ENCODE results near the gene AFF1.
A peak's percentile ranks its signal among the peaks of the same experiment; 100 is the strongest.
"Not testable (repeated sequence)": the region's sequence is repeated elsewhere in the genome, so short reads cannot be mapped to it uniquely, and the experiment has no call there.

The AFF1 gene

DNA sequence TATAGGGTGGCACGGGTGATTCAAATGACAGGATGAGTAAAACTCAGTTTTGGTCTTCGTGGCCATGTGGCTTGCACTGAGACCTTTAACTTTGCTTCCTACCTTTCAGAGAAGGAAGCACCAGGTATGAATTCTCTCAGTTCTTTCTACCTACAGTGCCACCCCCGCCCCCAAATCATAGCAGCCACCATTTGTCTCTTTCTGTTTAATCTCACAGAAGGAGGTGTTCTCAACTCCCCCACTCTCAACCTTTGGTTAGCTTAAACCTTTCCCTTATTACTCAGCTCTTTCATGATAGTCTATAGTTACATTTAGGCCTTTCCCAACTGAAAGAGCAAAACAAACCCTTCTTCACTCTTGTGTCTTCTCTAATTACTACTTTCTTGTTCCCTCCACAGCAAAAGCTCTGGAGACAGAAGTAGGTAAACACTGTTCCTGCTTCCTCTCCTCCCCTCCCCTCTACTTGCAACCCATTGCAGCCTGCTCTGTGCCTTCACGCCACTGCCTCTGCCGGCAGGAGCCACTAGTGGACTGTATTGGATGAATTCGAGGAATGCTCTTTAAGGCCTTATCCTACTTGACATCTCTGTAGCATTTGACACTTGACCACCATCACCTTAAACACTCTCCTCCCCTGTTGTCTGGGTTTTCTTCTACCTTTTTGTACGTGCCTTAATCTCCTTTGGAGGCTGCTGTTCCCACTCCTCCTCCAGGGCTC, 123.7 kb downstream of the AFF1 start:
- DNase-seq: no peak

DNA sequence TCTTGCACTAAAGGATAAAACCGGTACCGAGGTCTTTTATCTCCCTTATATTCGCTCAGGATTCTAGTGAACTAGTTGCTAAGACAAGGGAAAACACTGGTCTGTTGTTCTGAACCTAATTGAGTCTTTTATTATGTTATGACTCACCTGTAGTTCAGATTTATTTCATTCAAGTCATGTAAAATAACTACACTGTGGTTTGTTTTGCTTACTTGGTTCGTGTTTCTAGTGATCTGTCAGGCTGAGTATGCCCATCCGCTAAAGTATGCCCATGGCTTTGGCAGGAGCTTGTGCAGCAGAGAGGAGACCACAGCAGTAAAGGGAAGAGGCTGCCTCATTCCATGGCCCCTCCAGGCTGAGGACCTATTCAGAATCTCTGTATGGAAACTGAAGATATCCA, 126.1 kb downstream of the AFF1 start:
- no peak for DNase-seq

DNA sequence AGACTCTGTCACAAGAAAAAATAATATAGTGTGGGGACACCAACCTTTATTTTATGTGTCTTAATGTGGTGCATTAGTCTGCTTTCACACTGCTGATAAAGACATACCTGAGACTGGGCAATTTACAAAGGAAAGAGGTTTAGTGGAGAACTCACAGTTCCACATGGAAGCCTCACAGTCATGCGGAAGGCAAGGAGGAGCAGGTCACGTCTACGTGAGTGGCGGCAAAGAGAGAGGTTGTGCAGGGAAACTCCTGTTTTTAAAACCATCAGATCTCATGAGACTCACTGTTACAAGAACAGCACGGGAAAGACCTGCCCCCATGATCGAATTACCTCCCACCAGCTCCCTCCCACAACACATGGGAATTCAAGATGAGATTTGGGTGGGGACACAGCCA, 130.2 kb downstream of the AFF1 start:
- no peak for DNase-seq

DNA sequence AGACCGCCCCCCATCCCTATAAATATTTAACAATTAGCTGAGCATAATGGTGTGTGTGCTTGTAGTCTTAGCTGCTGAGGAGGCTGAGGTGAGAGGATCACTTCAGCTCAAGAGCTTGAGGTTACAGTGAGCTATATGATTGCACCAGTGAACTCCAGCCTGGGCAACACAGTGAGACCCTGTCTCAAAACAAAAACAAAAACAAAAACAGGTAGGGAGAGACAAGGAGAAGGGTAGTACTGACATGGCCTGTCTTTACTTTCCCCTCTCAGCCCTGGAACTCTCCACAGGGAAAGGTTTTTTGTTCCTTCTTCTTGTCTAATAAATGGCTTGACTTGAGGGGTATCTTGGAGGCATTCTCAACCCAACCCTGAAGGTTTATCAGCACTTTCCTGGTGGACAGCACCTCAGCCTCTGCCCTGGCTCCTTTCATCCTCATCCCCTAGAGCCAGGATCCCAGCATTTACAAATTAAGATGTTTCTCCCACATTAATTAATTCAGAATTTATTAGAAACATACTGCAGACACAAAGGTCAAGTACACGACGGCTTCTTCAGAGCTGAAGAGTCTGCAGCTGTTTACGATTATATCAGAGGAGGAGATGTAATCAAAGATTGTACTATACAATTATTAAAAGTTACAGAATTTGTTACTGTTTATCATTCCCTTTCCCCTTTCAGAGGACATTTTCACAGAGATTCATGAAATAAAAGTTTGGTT, 131.8 kb downstream of the AFF1 start:
- peak in 1 of 2 experiments; percentile 40 for DNase-seq

DNA sequence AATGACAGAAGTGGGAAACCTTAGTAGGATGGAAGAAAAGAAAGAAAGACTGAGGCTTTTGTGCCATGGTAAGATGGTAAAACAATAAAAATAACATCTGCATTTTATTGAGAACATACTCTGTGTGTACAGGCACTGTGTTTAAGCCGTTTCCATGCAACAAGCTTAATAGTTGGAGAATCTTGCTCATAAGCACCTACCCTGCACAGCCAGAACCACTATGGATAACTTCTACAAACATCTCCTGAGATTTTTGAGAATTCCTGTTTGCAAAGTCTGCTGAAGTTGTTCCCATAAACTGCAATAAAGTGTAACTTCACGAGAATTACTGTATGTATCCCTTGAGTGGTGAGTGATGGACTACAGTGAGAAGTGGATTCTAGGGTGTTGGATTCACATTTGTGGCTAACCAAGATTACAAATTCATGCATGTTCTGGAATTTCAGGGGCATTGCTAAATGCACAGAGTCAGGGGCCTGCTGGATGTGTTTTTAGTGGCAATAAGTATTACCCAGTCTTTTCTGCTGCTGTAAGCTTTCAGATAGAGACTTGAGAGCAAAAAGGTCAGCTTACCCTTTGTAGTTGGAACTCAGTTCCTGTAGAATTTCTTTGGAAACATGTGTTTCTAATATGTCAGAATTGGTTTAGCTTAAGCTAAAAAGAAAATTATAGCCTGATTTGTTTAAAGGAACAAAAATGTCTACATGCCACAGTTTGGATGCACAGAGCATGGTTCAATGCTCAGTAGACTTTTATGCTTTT, 132.5 kb downstream of the AFF1 start:
- DNase-seq: no peak

DNA sequence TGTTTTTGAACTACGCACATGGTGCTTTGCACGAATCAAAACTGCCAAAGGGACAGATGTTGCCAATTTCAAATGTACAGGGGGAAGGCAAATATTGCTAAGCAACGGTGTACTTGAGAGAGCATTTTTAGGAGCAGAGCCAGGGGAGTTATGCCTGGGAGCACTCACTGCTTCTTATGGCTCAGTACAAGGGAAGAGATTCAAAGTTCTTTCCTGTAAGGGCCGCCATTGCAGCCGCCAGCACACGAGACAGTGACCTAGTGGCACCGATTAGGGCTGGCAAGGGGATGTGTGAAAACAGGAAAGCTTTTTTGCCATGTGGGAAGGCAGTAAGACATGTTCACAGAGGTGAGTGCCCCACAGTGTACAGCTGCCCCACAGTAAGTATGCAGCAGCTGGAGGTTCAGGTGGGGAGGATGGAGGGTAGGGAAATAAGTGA, 133.8 kb downstream of the AFF1 start:
- no peak for DNase-seq

DNA sequence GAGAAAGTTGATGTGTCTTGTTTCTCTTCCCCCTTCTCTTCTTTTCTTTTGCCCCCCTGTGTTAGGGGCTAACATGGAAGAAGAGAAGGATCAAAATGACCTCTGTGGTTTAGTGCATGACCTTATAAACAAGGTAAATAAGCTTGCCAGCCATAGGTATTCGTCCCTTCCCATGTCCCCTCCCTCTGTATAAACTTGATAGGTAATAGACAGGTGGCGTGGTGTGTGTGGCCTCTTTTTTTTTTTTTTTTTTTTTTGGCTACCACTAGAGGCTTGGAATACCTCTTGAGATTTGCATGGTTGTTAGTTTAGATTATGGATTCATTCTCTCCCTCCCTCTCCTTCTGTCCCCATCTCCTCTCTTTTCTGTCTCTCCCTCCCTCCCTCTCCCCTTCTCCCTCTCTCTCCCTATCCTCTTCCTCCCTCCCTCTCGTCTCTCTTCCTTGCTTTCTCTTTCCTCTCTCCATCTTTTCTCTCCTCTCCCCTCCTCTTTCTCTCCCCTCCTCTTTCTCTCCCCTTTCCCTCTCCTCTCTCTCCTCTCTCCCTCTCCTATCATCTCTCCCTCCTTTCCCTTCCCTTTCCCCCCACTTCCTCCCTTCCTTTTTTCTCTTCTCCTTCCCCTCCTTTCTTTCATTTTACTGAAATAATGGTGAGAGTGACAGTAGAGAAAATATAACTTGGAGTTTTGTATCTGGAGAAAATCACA, 134.4 kb downstream of the AFF1 start:
- DNase-seq: no peak

DNA sequence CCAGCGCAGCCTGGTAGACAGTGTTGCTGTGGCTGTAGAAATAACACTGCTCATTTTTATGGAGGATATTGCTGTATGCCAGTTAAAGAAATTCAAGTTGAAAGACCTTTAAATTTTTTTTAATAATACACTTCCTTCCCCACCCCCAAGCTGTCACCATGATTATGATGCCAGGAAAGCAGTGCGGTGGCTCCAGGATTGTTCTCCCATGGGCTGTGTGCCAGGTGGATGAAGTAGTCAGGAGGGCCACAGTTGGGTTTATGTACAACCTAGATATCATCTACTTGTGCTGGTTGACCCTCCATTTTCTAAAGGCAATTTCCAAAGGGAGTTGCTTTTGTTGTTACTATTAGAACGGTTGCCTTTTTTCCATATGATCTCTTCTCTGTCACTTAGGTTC, 136.6 kb downstream of the AFF1 start:
- no peak for DNase-seq

DNA sequence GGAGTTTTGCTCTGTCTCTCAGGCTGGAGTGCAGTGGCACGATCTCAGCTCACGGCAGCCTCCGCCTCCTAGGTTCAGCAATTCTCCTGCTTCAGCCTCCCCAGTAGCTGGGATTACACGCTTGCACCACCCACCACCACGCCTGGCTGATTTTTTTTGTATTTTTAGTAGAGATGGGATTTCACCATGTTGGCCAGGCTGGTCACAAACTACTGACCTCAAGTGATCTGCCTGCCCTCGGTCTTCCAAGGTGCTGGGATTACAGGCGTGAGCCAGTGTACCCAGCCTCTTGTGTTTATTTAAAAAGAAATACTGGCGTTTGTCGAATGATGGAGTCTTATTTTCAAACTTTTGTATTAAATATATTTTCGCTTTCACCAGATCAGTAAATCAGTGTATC, 137.7 kb downstream of the AFF1 start:
- DNase-seq: not testable (repeated sequence)

DNA sequence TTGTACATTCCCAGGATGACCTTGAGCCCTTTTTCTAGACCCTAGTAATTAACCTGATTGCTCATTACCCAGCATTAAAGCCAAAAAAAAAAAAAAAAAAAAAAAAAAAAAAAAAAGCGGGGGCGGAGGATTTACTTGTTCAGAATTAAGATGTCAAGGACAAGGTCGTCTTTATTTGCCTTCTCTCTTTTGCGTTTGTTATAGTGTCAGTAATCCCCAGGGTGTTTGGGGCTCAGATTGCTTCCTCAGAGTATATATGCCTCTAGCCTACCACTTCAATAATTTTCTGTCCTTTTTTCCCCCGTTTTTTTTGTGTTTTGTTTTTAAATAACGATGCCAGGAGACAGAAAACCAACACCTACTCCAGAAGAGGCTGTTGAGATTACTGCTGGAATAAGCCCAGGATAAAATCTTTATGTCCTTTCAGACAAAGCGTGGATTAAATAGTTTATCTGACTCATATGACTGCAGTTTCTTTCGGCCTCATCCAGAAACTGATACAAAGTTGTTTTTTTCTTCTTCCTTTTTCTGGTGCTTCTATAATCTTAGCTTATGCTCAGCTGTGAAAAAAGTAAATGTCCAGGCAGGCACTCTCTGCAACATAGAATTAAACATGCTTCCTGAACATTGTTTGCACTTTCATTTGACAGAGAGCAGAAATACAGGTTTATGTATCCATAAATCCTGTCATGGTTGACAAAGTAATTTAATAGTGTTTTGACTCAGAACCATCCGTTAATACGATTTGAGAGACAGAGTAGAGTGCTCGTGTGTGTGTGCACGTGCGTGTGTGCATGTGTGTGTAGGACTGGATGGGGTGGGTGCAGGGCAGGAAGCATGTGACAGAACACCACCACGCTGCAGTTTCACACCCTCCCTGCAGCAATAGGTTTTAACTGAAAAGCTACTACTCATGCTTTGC, 138.6 kb downstream of the AFF1 start:
- no peak for DNase-seq

DNA sequence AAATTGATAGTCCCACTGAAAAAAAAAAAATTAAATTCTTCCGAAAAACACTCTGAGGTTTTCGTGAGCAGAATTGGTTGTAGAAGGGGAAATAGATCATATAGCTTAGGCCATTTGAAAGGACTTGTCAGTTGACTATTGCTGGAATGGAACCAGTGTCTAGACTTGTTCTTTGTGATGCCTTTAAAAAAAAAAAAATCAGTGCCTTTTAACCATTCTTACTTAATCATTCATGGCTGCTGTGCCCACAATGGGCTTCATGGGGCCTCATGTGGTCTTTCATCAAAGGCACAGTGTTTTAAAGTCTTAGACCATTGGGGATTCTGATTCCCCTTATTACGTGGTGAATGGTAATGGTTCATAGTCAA, 139.3 kb downstream of the AFF1 start:
- no peak for DNase-seq

DNA sequence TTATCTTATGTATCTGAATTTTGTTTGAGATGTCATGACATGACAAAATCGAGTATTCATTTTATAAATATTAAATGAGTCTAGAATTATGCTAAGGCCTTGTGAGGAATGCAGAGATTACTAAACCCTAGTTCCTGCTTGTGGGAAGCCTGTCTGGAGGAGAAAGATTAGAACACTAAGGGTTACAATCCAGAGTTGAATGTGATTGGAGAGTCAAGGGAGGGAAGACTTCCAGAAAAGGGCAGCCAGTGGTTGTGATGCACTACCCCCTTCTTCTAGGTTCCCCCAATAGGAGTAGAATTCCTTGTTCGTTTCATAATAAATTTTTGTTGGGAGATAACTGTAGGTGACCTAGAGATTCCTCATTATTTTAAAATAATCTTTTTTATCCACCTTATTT, 141.1 kb downstream of the AFF1 start:
- DNase-seq: no peak

DNA sequence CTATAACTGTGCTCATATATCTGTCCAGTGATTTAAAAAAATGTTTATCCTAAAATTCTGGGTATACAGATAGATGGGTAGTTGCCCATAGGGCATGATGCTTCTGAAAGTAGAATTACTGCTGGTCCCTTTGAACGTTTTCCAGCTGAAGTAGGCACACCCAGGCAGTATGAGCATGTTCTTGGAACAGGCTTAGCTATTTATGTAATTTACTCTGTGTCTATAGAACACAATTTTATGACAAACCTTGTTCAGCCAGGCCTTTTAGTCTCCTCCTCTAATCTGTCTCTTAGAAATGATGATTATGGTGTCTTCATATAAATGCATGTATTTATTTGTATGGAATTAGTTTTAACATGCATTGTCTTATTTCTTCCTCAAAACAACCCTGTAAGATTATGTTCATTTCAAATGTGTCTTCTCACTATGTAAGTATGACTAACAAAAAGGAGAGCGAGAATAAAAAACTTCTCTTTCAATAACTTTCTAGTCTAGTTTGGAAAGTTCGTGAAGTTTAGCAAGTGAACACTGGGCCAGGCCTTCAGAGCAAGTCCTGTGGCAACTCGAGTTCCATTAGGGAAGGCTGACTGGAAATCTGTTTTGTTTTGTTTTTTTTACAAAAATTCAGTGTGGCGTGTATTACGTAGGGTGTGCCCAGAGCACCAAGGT, 142.0 kb downstream of the AFF1 start:
- DNase-seq: no peak

DNA sequence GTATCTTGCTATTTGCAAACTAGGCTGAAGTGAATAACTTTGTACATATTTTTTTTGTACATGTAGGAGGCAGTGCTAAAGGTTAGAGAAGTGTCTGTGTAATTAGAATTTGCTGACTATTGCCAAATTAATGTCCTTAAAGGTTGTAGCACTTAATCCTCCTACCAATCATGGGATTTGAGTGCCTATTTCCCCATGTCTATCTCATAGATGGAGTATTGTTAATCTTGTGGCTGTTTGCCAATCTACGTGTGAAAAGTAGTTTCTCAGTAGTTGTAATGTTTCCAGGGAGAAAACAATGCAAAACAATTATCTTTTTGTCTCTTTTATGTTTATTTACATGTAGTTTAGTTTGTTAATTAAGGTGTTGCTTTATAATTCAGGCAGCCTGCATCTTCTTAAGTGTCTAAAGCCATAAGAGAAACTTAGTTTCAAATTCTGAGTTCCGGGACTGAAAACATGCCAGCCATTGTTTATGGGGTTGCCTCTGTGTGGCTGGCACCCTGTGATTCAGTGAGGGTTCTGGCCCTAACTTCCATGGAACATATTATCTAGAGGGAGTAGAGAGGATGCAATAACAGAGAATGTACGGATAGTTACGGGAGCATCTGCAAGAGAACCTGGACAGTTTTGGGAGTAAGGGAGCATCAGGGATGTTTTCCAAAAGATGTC, 143.2 kb downstream of the AFF1 start:
- DNase-seq: no peak

DNA sequence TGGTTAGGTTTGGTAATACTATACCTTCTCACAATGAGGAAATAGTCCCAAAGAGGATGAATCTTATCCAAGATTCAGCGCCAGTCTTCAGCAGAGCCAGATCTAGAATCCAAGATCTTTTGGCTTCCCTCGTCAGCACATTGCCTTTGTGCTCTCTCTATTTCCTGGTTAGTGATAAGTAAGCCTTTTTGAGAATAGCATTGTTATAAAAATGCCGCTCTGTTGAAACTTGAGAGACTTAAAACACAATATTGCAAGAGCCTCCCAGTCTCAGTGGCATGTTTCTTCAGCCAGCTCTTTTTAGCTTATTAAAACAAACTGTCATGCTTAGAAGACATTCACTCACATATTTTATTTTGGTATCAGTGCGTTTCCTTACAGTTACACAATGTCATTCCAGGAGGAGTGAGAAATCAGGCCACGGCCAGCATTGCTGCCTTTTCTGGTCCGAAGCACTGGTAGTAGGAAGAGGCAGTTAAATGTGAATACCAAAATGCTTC, 144.2 kb downstream of the AFF1 start:
- no peak for DNase-seq

DNA sequence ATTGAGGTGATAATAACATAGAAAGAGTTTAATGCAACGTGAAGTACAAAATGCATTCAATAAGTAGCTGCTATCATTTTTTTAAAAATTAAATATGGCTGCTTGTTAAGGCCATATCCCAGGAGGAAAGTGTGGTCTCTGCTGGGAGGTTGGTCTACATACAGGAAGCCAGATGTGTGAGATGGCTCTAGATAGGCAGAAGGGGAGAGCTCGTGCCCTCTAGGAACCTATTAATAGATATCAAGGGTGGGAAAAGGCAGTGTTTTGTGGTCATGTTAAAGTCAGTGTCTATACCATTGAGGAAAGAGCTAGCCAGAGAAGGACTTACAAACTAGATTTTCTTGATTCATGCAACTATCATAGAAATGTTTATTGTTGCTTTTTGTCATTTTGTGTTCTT, 145.2 kb downstream of the AFF1 start:
- peak; percentile 59 to 75 for DNase-seq

DNA sequence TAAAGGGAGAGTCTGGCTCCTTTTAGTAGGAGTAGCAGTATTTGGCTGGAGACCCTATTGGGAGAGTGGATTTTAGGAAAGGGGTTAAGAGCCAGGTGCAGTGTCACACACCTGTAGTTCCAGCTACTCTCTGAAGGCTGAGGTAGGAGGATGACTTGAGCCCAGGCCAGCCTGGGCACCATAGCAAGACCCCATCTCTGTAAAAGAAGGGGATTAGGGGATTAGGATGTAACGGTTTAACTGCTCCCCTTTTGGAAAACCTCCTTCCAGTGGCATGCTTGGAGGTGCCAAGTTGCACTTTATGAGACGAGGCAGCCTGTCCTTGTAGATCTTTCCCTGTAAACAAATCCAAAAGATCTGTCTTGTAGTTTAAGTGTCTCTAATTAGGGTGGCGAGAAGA, 145.7 kb downstream of the AFF1 start:
- no peak for DNase-seq

DNA sequence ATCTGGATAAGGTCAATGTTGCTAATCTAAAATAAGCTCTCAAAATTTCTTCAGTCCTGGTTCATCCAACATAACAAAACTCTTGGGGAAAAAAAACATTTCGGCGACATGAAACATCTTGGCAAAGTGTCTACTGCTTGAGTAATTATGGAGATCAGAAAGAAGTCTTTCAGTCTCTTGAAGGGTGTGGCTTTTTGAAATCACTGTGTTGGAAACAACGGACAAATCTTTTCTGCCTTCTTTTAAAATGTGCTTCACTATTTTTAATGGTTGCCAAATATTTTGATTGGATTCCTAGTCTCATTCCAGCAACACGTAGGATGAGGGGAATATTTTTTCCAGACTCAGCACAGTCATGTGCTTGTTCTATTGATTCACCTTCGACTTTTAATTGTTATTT, 147.0 kb downstream of the AFF1 start:
- DNase-seq: no peak

DNA sequence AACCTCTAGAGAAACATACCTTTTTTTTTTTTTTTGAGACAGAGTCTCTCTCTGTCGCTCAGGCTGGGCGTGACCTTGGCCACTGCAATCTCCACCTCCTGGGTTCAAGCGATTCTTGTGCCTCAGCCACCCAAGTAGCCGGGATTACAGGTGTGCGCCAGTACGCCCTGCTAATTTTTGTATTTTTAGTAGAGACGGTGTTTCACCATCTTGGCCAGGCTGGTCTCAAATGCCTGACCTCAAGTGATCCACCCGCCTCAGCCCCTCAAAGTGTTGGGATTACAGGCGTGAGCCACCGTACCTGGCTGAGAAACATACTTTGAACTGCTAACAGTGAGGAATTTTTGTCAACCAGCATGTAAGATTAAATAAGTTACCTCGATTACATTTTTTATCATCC, 150.9 kb downstream of the AFF1 start:
- DNase-seq: not testable (repeated sequence)

DNA sequence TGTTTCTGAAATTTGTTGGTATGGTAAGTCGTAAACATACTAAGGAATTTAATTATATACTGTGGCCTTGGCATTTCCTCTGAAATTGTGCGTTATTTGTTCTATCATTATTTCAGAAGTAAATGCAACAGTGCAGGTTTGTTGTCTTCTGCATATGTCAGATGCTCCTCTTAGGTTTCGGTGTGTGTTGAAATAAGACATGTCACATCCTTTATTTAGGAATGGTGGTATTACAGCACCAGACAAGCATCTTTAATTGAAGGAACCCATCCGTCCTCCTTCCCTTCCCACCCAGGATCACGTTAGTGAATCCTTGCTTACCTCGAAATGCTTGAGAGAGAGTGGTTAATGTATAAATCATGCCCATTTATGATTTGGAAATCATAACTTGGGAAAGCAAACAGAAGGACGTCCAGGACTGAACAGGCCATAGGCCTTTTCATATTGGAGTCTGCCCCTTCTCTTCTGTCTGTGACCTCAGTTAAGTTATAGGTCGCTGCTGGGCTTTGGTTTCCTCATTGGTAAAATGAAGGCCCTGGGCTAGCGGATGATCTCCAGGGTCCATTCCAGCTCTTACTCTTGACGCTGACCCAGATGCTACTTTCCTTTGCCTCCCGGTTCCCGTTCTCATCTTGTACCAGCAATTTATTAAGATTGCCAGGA, 151.5 kb downstream of the AFF1 start:
- DNase-seq: no peak
